ENCODE data around the gene FGFBP2. TPM values are rescaled to one million over a fixed set of nuclear protein-coding genes. Genes with fewer than 3 reads are reported as not detected.
A peak's percentile ranks its signal among the peaks of the same experiment; 100 is the strongest.

Gene FGFBP2
- total RNA-seq, 2 donors from 2014 or later: not detected

- no peak for DNase-seq (ENCODE audit: low spot score)
- Histone ChIP-seq H3K36me3 (no peaks in the 10 kb centered on the region), H3K4me3 (no peak within 1 kb of the TSS), H3K9me3 (no peaks in the 10 kb centered on the region), H3K27me3 (replicated peaks; ENCODE audit: insufficient read depth) (no peaks in the 10 kb centered on the region), H3K4me1 (ENCODE audit: control insufficient read depth in 1 of 2, low read depth in 2 of 2) (peaks cover 0 to 5% of the 10 kb centered on the region in 2 donors), H3K27ac (no peak within 1 kb of the TSS)
- TF ChIP-seq CTCF (IDR thresholded peaks at IDR 0.05): no peak
- ATAC-seq (ENCODE audit: insufficient number of reproducible peaks, low FRiP score, low read depth): no peak
Measured at GRCh38 chr4:15938640-15939039, 24.3 kb downstream of the FGFBP2 start, which contains the start of gene FGFBP1. FGFBP1 (minus strand) TSS chr4:15938740; CDS start chr4:15936632, 2,108 bp downstream.

- H3K4me3 ChIP-seq: no peak overlapping the region
- no peaks in the 10 kb centered on the region for H3K9me3 ChIP-seq
- DNase-seq (ENCODE audit: low spot score) (no peak), ATAC-seq (ENCODE audit: insufficient number of reproducible peaks, low FRiP score, low read depth) (no peak)
- H3K4me1 ChIP-seq (ENCODE audit: control insufficient read depth in 1 of 2, low read depth in 2 of 2): peaks cover 0 to 5% of the 10 kb centered on the region in 2 donors
- H3K36me3 ChIP-seq: no peaks in the 10 kb centered on the region
- H3K27me3 ChIP-seq (replicated peaks; ENCODE audit: insufficient read depth): no peaks in the 10 kb centered on the region
- no peak overlapping the region for H3K27ac ChIP-seq
- no peak for TF ChIP-seq CTCF (IDR thresholded peaks at IDR 0.05)
Measured at GRCh38 chr4:15938182-15938581, 24.8 kb downstream of the FGFBP2 start.

- Histone ChIP-seq H3K9me3 (no peaks in the 10 kb centered on the region), H3K27ac (no peak overlapping the region), H3K27me3 (replicated peaks; ENCODE audit: insufficient read depth) (no peaks in the 10 kb centered on the region), H3K4me1 (ENCODE audit: control insufficient read depth in 1 of 2, low read depth in 2 of 2) (peaks cover 0 to 5% of the 10 kb centered on the region in 2 donors), H3K36me3 (no peaks in the 10 kb centered on the region), H3K4me3 (no peak overlapping the region)
- no peak for DNase-seq (ENCODE audit: low spot score)
- no peak for ATAC-seq (ENCODE audit: insufficient number of reproducible peaks, low FRiP score, low read depth)
- TF ChIP-seq CTCF (IDR thresholded peaks at IDR 0.05): no peak
Measured at GRCh38 chr4:15936495-15936894, 26.5 kb downstream of the FGFBP2 start.

- Histone ChIP-seq H3K36me3 (no peaks in the 10 kb centered on the region), H3K4me1 (ENCODE audit: control insufficient read depth in 1 of 2, low read depth in 2 of 2) (peaks cover 0 to 5% of the 10 kb centered on the region in 2 donors), H3K27ac (no peak overlapping the region), H3K9me3 (no peaks in the 10 kb centered on the region), H3K4me3 (peak overlapping the region; percentile 46), H3K27me3 (replicated peaks; ENCODE audit: insufficient read depth) (no peaks in the 10 kb centered on the region)
- no peak for DNase-seq (ENCODE audit: low spot score)
- no peak for ATAC-seq (ENCODE audit: insufficient number of reproducible peaks, low FRiP score, low read depth)
- no peak for TF ChIP-seq CTCF (IDR thresholded peaks at IDR 0.05)
Measured at GRCh38 chr4:15935504-15936402, 27.2 kb downstream of the FGFBP2 start.

- peaks cover 0 to 5% of the 10 kb centered on the region in 2 donors for H3K4me1 ChIP-seq (ENCODE audit: control insufficient read depth in 1 of 2, low read depth in 2 of 2)
- no peak for ATAC-seq (ENCODE audit: insufficient number of reproducible peaks, low FRiP score, low read depth)
- no peak for DNase-seq (ENCODE audit: low spot score)
- H3K9me3 ChIP-seq: no peaks in the 10 kb centered on the region
- no peaks in the 10 kb centered on the region for H3K36me3 ChIP-seq
- H3K27ac ChIP-seq: no peak overlapping the region
- H3K4me3 ChIP-seq: no peak overlapping the region
- no peak for TF ChIP-seq CTCF (IDR thresholded peaks at IDR 0.05)
- no peaks in the 10 kb centered on the region for H3K27me3 ChIP-seq (replicated peaks; ENCODE audit: insufficient read depth)
Measured at GRCh38 chr4:15934259-15934658, 28.7 kb downstream of the FGFBP2 start.

Measured in thoracic aorta (tissue), 2 donors.